OCI-LY7 (cell line): ENCODE results near the gene GREB1. TPM values are rescaled to one million over a fixed set of nuclear protein-coding genes. Genes with fewer than 3 reads are reported as not detected.

ENCODE experiments used
- BruUV-seq: library from RNA; stranded (reverse); fragments of 400-500 nt; replicated peaks from 2 replicates; lab custom pipeline; 2021; lab: Mats Ljungman, UMichigan
- CTCF ChIA-PET: fragments of 300-600 bp; sonication (Branson Sonifier 250); formaldehyde crosslinking; loops from one replicate; lab custom pipeline; 2022; ENCODE audit warnings: antibody characterized with exemption; ENCODE audit not compliant: unreplicated experiment; lab: Charles Lee
- POLR2A ChIA-PET: fragments of 300-600 bp; sonication (Branson Sonifier 250); formaldehyde crosslinking; loops from one replicate; lab custom pipeline; 2022; ENCODE audit warnings: antibody characterized with exemption; lab: Charles Lee
- DNase-seq: peaks from one replicate; pipeline ENCODE4 v3.0.0-alpha.2; 2015; ENCODE audit warnings: low spot score
- H2AFZ ChIP-seq: fragments of 200-600 bp; sonication (generic), shearing (Covaris generic); 2 replicates; pipeline ENCODE4 v1.6.1; 2014; ENCODE audit warnings: mild to moderate bottlenecking, antibody characterized with exemption, low read length, moderate library complexity
- H3K27ac ChIP-seq: fragments of 200-600 bp; sonication (generic); 2 replicates; pipeline ENCODE4 v1.5.1; 2014; ENCODE audit warnings: mixed run types, low read depth, mild to moderate bottlenecking, moderate library complexity, low read length, inconsistent platforms; ENCODE audit not compliant: poor library complexity, severe bottlenecking
- H3K36me3 ChIP-seq: fragments of 200-600 bp; sonication (generic); 2 replicates; pipeline ENCODE4 v1.6.1; 2014; ENCODE audit warnings: mild to moderate bottlenecking, antibody characterized with exemption, low read length, moderate library complexity, mixed read lengths; ENCODE audit not compliant: insufficient read depth
- H3K4me1 ChIP-seq: fragments of 200-600 bp; sonication (generic); 2 replicates; pipeline ENCODE4 v1.5.1; 2014; ENCODE audit warnings: mild to moderate bottlenecking, low read length; ENCODE audit not compliant: insufficient read depth, poor library complexity, severe bottlenecking
- H3K4me2 ChIP-seq: fragments of 200-600 bp; sonication (generic); 2 replicates; pipeline ENCODE4 v1.6.1; 2014; ENCODE audit warnings: mild to moderate bottlenecking, low read length
- H3K4me3 ChIP-seq: fragments of 200-600 bp; sonication (generic); 2 replicates; pipeline ENCODE4 v1.5.1; 2014; ENCODE audit warnings: mild to moderate bottlenecking, low read depth, low read length; ENCODE audit not compliant: poor library complexity, severe bottlenecking
- H3K79me2 ChIP-seq: fragments of 200-600 bp; sonication (generic); 2 replicates; pipeline ENCODE4 v1.6.1; 2016; ENCODE audit warnings: low read depth, mild to moderate bottlenecking, low read length, moderate library complexity, mixed read lengths; ENCODE audit not compliant: insufficient read depth
- H3K9me2 ChIP-seq: fragments of 200-600 bp; sonication (generic); 2 replicates; pipeline ENCODE4 v1.6.1; 2016; ENCODE audit warnings: mild to moderate bottlenecking, low read length, mixed read lengths; ENCODE audit not compliant: insufficient read depth
- H3K9me3 ChIP-seq: fragments of 200-600 bp; sonication (generic); 2 replicates; pipeline ENCODE4 v1.6.1; 2014; ENCODE audit warnings: mild to moderate bottlenecking, mixed run types, low read length, mixed read lengths
- H4K20me1 ChIP-seq: fragments of 200-600 bp; sonication (generic); 2 replicates; pipeline ENCODE4 v1.6.1; 2014; ENCODE audit warnings: mild to moderate bottlenecking, antibody characterized with exemption, low read length, moderate library complexity, mixed read lengths; ENCODE audit not compliant: insufficient read depth
- CTCF ChIP-seq: fragments of 200-600 bp; sonication (generic); conservative IDR thresholded peaks from 2 replicates; pipeline ENCODE4 v1.5.1; 2014; ENCODE audit warnings: mild to moderate bottlenecking, antibody characterized with exemption, low read length, moderate library complexity, mixed read lengths
- EZH2phosphoT487 ChIP-seq: fragments of 200-600 bp; sonication (generic); IDR thresholded peaks from 2 replicates; pipeline ENCODE4 v1.6.1; 2018; ENCODE audit warnings: low read depth, borderline replicate concordance, mild to moderate bottlenecking, mixed run types, antibody characterized with exemption, low read length, moderate library complexity, mixed read lengths
- intact Hi-C: fragments of 100-400 bp; cut with micrococcal nuclease; formaldehyde crosslinking; loops from one replicate; pipeline ENCODE4 v1.10.0; 2022; ENCODE audit not compliant: unreplicated experiment
- total RNA-seq, 2 experiments: library from RNA; depleted of rRNA in 1 of 2; stranded (reverse); fragments of >200 nt in 1 of 2; shearing (Covaris generic) in 1 of 2; gene quantifications; 2 replicates each; pipeline ENCODE4 v1.2.3, GENCODE V29; 2014 to 2022

The GREB1 gene
- total RNA-seq, 2 experiments from 2014 or later = 3.5 to 8.4 TPM

GRCh38 chr2:11681722-11682589, 148.1 kb downstream of the GREB1 start:
- BruUV-seq = no TSS peak
- POLR2A ChIA-PET = no interaction called here

GRCh38 chr2:11682590-11682915, 148.7 kb downstream of the GREB1 start:
- POLR2A ChIA-PET = no interaction called here
- no peak for DNase-seq
- Histone ChIP-seq H2AFZ (no peak overlapping the region), H3K9me3 (no peaks in the 10 kb centered on the region), H3K36me3 (no peaks in the 10 kb centered on the region), H3K9me2 (no peaks in the 10 kb centered on the region), H3K27ac (no peak overlapping the region), H4K20me1 (no peaks in the 10 kb centered on the region), H3K4me1 (no peaks in the 10 kb centered on the region), H3K4me3 (no peak overlapping the region), H3K4me2 (no peak overlapping the region), H3K79me2 (no peaks in the 10 kb centered on the region)
- no TSS peak for BruUV-seq
- intact Hi-C loops = loop anchor here (2.0 to 5.0 kb wide), 2 partner anchors 206 to 550 kb away; a partner anchor contains a TSS
- TF ChIP-seq CTCF (no peak), EZH2phosphoT487 (no peak)
- CTCF ChIA-PET = no interaction called here

More at GRCh38 chr2:11681722-11682589, 148.1 kb downstream of the GREB1 start:
- peak; percentile 38 for DNase-seq
- no peak overlapping the region for H3K27ac ChIP-seq
- H3K36me3 ChIP-seq = no peaks in the 10 kb centered on the region
- H4K20me1 ChIP-seq = no peaks in the 10 kb centered on the region
- no peak overlapping the region for H2AFZ ChIP-seq
- H3K9me2 ChIP-seq = no peaks in the 10 kb centered on the region
- CTCF ChIA-PET = no interaction called here
- H3K4me3 ChIP-seq = no peak overlapping the region
- no peak for TF ChIP-seq EZH2phosphoT487
- peak; percentile 94 for TF ChIP-seq CTCF
- H3K9me3 ChIP-seq = no peaks in the 10 kb centered on the region
- intact Hi-C loops = loop anchor here (2.0 to 5.0 kb wide), 2 partner anchors 205 to 550 kb away; a partner anchor contains a TSS
- no peaks in the 10 kb centered on the region for H3K4me1 ChIP-seq
- no peaks in the 10 kb centered on the region for H3K79me2 ChIP-seq
- H3K4me2 ChIP-seq = peak overlapping the region; percentile 15; the same call in 1 of the 2 replicates

- Histone ChIP-seq H3K79me2 (no peaks in the 10 kb centered on the region), H4K20me1 (no peaks in the 10 kb centered on the region), H3K36me3 (no peaks in the 10 kb centered on the region), H2AFZ (no peak overlapping the region), H3K4me2 (no peak overlapping the region), H3K9me3 (no peaks in the 10 kb centered on the region), H3K4me1 (peaks cover 5% of the 10 kb centered on the region), H3K4me3 (no peak overlapping the region), H3K9me2 (no peaks in the 10 kb centered on the region), H3K27ac (no peak overlapping the region)
- ChIA-PET CTCF (no interaction called here), POLR2A (no interaction called here)
- BruUV-seq = no TSS peak
- no peak for DNase-seq
- TF ChIP-seq CTCF (no peak), EZH2phosphoT487 (no peak)
- intact Hi-C loops = loop anchor here (2.0 to 5.0 kb wide), 2 partner anchors 207 to 551 kb away; a partner anchor contains a TSS
Observed at GRCh38 chr2:11683476-11683875, 149.6 kb downstream of the GREB1 start.
